Measurements from ENCODE around the gene LRRC7. TPM values are rescaled to one million over a fixed set of nuclear protein-coding genes. Genes with fewer than 3 reads are reported as not detected.

LRRC7 gene
- total and polyA plus RNA-seq, 2 of the 8 experiments (the other 6 are each of a cell fraction or from before 2014, with no cell fraction given) = 0.03 to 0.17 TPM

GRCh38 chr1:70044832-70045231 is 477.1 kb downstream of the LRRC7 start:
- WGBS, 2 experiments (ENCODE audit: extremely low coverage in 1 of 2, insufficient coverage in 1 of 2, insufficient read length in 1 of 2, insufficient replicate concordance in 2 of 2, low coverage in 1 of 2, low lambda C conversion rate in 2 of 2, missing lambda C conversion rate in 1 of 2) = 89% methylated on average over 2 of the region's 2 CpGs; no CpG with 5 or more reads in 1 of the 2 experiments
- H3K9ac ChIP-seq (replicated peaks in 1 of 4; ENCODE audit: extremely low read depth in 1 of 4, low read depth in 3 of 4, low read length in 3 of 4) = no peak overlapping the region
- no peak overlapping the region for H2AFZ ChIP-seq (ENCODE audit: low read length)
- no peaks in the 10 kb centered on the region for H3K9me3 ChIP-seq (ENCODE audit: insufficient read depth in 2 of 2, low read depth in 1 of 2, low read length in 1 of 2)
- H3K4me1 ChIP-seq (replicated peaks in 1 of 4; ENCODE audit: control insufficient read depth in 3 of 4, insufficient read depth in 4 of 4, low read length in 3 of 4) = no peaks in the 10 kb centered on the region; a peak in 1 of 7 replicates
- no peak overlapping the region for H2BK15ac ChIP-seq (ENCODE audit: low read length)
- H2AK5ac ChIP-seq (ENCODE audit: low read depth, low read length) = no peak overlapping the region
- H2BK12ac ChIP-seq (ENCODE audit: low read depth, low read length) = no peak overlapping the region
- no peak for TF ChIP-seq KDM5A (IDR thresholded peaks at IDR 0.05; ENCODE audit: low read length)
- no peak for TF ChIP-seq SP2 (IDR thresholded peaks at IDR 0.05; ENCODE audit: low read length)
- TF ChIP-seq MAFK (IDR thresholded peaks at IDR 0.05; ENCODE audit: low read depth, low read length) = no peak
- POLR2A ChIA-PET (ENCODE audit: partially characterized antibody) = no interaction called here
- H3K4me3 ChIP-seq (ENCODE audit: extremely low read depth in 1 of 4, insufficient read depth in 2 of 4, low read depth in 3 of 4, low read length in 4 of 4) = no peak overlapping the region
- no peak overlapping the region for H3K4ac ChIP-seq (replicated peaks; ENCODE audit: insufficient read length, low read depth, low read length)
- H3K56ac ChIP-seq (replicated peaks; ENCODE audit: insufficient read length, low read depth, low read length) = no peak overlapping the region
- DNase-seq (ENCODE audit: low read depth in 1 of 2, low spot score in 2 of 2) = no peak
- CTCF ChIA-PET (ENCODE audit: partially characterized antibody) = interaction anchor here (0.7 to 1.0 kb wide), 2 partner anchors 9 to 68 kb away, joined by 3 read pairs; no protein-coding TSS in a partner anchor
- H3K23ac ChIP-seq (ENCODE audit: insufficient read length) = no peak overlapping the region
- no peak overlapping the region for H3K14ac ChIP-seq (ENCODE audit: insufficient read length)
- H4K20me1 ChIP-seq (replicated peaks in 1 of 2; ENCODE audit: control insufficient read depth in 1 of 2, insufficient read depth in 2 of 2, low read length in 2 of 2) = no peaks in the 10 kb centered on the region
- no peak overlapping the region for H2BK5ac ChIP-seq (ENCODE audit: low read depth, low read length)
- H3K27ac ChIP-seq (ENCODE audit: low read depth, low read length) = no peak overlapping the region
- H4K5ac ChIP-seq (ENCODE audit: insufficient read length, low read depth, low read length) = no peak overlapping the region
- no peaks in the 10 kb centered on the region for H3K36me3 ChIP-seq (ENCODE audit: control insufficient read depth in 2 of 4, insufficient read depth in 4 of 4, low read length in 3 of 4)
- no peaks in the 10 kb centered on the region for H3K79me2 ChIP-seq (ENCODE audit: control insufficient read depth in 1 of 2, insufficient read depth in 2 of 2, low read length in 2 of 2)
- no peak overlapping the region for H3K4me2 ChIP-seq (ENCODE audit: insufficient read depth in 1 of 2, low read depth in 2 of 2, low read length in 2 of 2)
- no peaks in the 10 kb centered on the region for H3K27me3 ChIP-seq (replicated peaks in 1 of 4; ENCODE audit: control insufficient read depth in 3 of 4, extremely low read depth in 1 of 4, insufficient read depth in 3 of 4, low read length in 3 of 4)
- no peaks in the 10 kb centered on the region for H3K23me2 ChIP-seq (ENCODE audit: low read depth, low read length)
- FAIRE-seq = no peak
- no peaks in the 10 kb centered on the region for H3K79me1 ChIP-seq (ENCODE audit: low read depth, low read length)
- H2BK120ac ChIP-seq (replicated peaks; ENCODE audit: low read depth, low read length) = no peak overlapping the region
- H2BK20ac ChIP-seq (ENCODE audit: low read length) = no peak overlapping the region
- H4K8ac ChIP-seq (ENCODE audit: extremely low read depth, insufficient read depth, low read length) = no peak overlapping the region
- H4K91ac ChIP-seq (replicated peaks; ENCODE audit: insufficient read length, low read length) = no peak overlapping the region
- no peak overlapping the region for H3K18ac ChIP-seq (ENCODE audit: extremely low read depth, low read length)
